ENCODE results near the gene ANKMY1.
A peak's percentile ranks its signal among the peaks of the same experiment; 100 is the strongest.

ANKMY1 gene

GRCh38 chr2:240569523-240569997, 11.8 kb upstream of the ANKMY1 start:
- peak overlapping the region; percentile 57 for H3K4me3 ChIP-seq (ENCODE audit: insufficient read length, low read depth)
- DNase-seq (ENCODE audit: low read depth, low spot score), result no peak

GRCh38 chr2:240568678-240569522, 11.1 kb upstream of the ANKMY1 start:
- peaks cover 29% of the 10 kb centered on the region for H3K27me3 ChIP-seq (ENCODE audit: insufficient read depth, insufficient read length)
- H3K9me3 ChIP-seq (ENCODE audit: insufficient read depth, low read length), result no peaks in the 10 kb centered on the region
- no peak for DNase-seq (ENCODE audit: low read depth, low spot score)
- peaks cover 43% of the 10 kb centered on the region for H3K4me1 ChIP-seq (ENCODE audit: insufficient read depth, insufficient read length)
- H3K9ac ChIP-seq (ENCODE audit: insufficient read length, low read depth), result peak overlapping the region; percentile 87
- TF ChIP-seq SUZ12 (IDR thresholded peaks at IDR 0.05; ENCODE audit: extremely low read depth, insufficient read depth, insufficient read length) (no peak), ZNF274 (IDR thresholded peaks at IDR 0.05; ENCODE audit: low read depth, low read length) (no peak), YY1 (IDR thresholded peaks at IDR 0.05; ENCODE audit: insufficient read depth, insufficient read length) (no peak)
- H3K4me3 ChIP-seq (ENCODE audit: insufficient read length, low read depth), result peak overlapping the region; percentile 57
- peaks cover 8% of the 10 kb centered on the region for H3K36me3 ChIP-seq (ENCODE audit: insufficient read depth, insufficient read length, low read length)

More at GRCh38 chr2:240569523-240569997, 11.8 kb upstream of the ANKMY1 start:
- Histone ChIP-seq H3K9me3 (ENCODE audit: insufficient read depth, low read length) (no peaks in the 10 kb centered on the region), H3K36me3 (ENCODE audit: insufficient read depth, insufficient read length, low read length) (peaks cover 15% of the 10 kb centered on the region), H3K27me3 (ENCODE audit: insufficient read depth, insufficient read length) (peaks cover 29% of the 10 kb centered on the region), H3K4me1 (ENCODE audit: insufficient read depth, insufficient read length) (peaks cover 42% of the 10 kb centered on the region), H3K9ac (ENCODE audit: insufficient read length, low read depth) (peak overlapping the region; percentile 87)
- no peak for TF ChIP-seq ZNF274 (IDR thresholded peaks at IDR 0.05; ENCODE audit: low read depth, low read length)
- TF ChIP-seq YY1 (IDR thresholded peaks at IDR 0.05; ENCODE audit: insufficient read depth, insufficient read length), result no peak
- TF ChIP-seq SUZ12 (IDR thresholded peaks at IDR 0.05; ENCODE audit: extremely low read depth, insufficient read depth, insufficient read length), result no peak

GRCh38 chr2:240567872-240568677, 10.3 kb upstream of the ANKMY1 start, which contains the start of gene RNPEPL1:
RNPEPL1 (plus strand) TSS chr2:240568484; CDS start chr2:240568587, 103 bp downstream.
- Histone ChIP-seq H3K27me3 (ENCODE audit: insufficient read depth, insufficient read length) (peaks cover 29% of the 10 kb centered on the region), H3K4me1 (ENCODE audit: insufficient read depth, insufficient read length) (peaks cover 43% of the 10 kb centered on the region), H3K9me3 (ENCODE audit: insufficient read depth, low read length) (no peaks in the 10 kb centered on the region), H3K9ac (ENCODE audit: insufficient read length, low read depth) (peak within 1 kb of the TSS; percentile 87), H3K4me3 (ENCODE audit: insufficient read length, low read depth) (peak within 1 kb of the TSS; percentile 57), H3K36me3 (ENCODE audit: insufficient read depth, insufficient read length, low read length) (peaks cover 8% of the 10 kb centered on the region)
- TF ChIP-seq ZNF274 (IDR thresholded peaks at IDR 0.05; ENCODE audit: low read depth, low read length) (no peak), SUZ12 (IDR thresholded peaks at IDR 0.05; ENCODE audit: extremely low read depth, insufficient read depth, insufficient read length) (no peak), YY1 (IDR thresholded peaks at IDR 0.05; ENCODE audit: insufficient read depth, insufficient read length) (no peak)
- no peak for DNase-seq (ENCODE audit: low read depth, low spot score)

GRCh38 chr2:240567137-240567871, 9.5 kb upstream of the ANKMY1 start:
- Histone ChIP-seq H3K4me3 (ENCODE audit: insufficient read length, low read depth) (peak overlapping the region; percentile 50), H3K27me3 (ENCODE audit: insufficient read depth, insufficient read length) (peaks cover 29% of the 10 kb centered on the region), H3K9ac (ENCODE audit: insufficient read length, low read depth) (peak overlapping the region; percentile 82), H3K4me1 (ENCODE audit: insufficient read depth, insufficient read length) (peaks cover 41% of the 10 kb centered on the region), H3K9me3 (ENCODE audit: insufficient read depth, low read length) (no peaks in the 10 kb centered on the region), H3K36me3 (ENCODE audit: insufficient read depth, insufficient read length, low read length) (peaks cover 10% of the 10 kb centered on the region)
- no peak for DNase-seq (ENCODE audit: low read depth, low spot score)
- TF ChIP-seq ZNF274 (IDR thresholded peaks at IDR 0.05; ENCODE audit: low read depth, low read length) (no peak), YY1 (IDR thresholded peaks at IDR 0.05; ENCODE audit: insufficient read depth, insufficient read length) (no peak), SUZ12 (IDR thresholded peaks at IDR 0.05; ENCODE audit: extremely low read depth, insufficient read depth, insufficient read length) (no peak)

GRCh38 chr2:240566203-240567136, 8.7 kb upstream of the ANKMY1 start:
- peaks cover 12% of the 10 kb centered on the region for H3K36me3 ChIP-seq (ENCODE audit: insufficient read depth, insufficient read length, low read length)
- peak; percentile 49 for DNase-seq (ENCODE audit: low read depth, low spot score)
- H3K9ac ChIP-seq (ENCODE audit: insufficient read length, low read depth), result peak overlapping the region; percentile 82

More at GRCh38 chr2:240566203-240567136, 8.7 kb upstream of the ANKMY1 start:
- H3K4me1 ChIP-seq (ENCODE audit: insufficient read depth, insufficient read length), result peaks cover 36% of the 10 kb centered on the region
- peaks cover 29% of the 10 kb centered on the region for H3K27me3 ChIP-seq (ENCODE audit: insufficient read depth, insufficient read length)
- H3K9me3 ChIP-seq (ENCODE audit: insufficient read depth, low read length), result no peaks in the 10 kb centered on the region
- H3K4me3 ChIP-seq (ENCODE audit: insufficient read length, low read depth), result peak overlapping the region; percentile 22
- TF ChIP-seq ZNF274 (IDR thresholded peaks at IDR 0.05; ENCODE audit: low read depth, low read length) (no peak), SUZ12 (IDR thresholded peaks at IDR 0.05; ENCODE audit: extremely low read depth, insufficient read depth, insufficient read length) (no peak), YY1 (IDR thresholded peaks at IDR 0.05; ENCODE audit: insufficient read depth, insufficient read length) (no peak)

Data from NT2/D1 (cell line).